Gastrocnemius medialis (tissue), 4 donors: ENCODE data around the gene PRG3.

Experiments
- CTCF ChIP-seq, 5 experiments: fragments of 450-650 bp in 3 of 5; fragments of 200-600 bp in 2 of 5; sonication (generic) in 2 of 5; IDR thresholded peaks in 4 of 5; conservative IDR thresholded peaks in 1 of 5; 1 replicate in 4 of 5; 2 replicates in 1 of 5; pipeline ENCODE4 v1.5.1; 2016 to 2019; ENCODE audit warnings: antibody characterized with exemption in 5 of 5, mild to moderate bottlenecking in 3 of 5, moderate library complexity in 3 of 5
- POLR2A ChIP-seq, 2 donors: fragments of 450-650 bp; IDR thresholded peaks; one replicate each; pipeline ENCODE4 v1.6.1; 2017; ENCODE audit warnings: antibody characterized with exemption in 2 of 2, mild to moderate bottlenecking in 2 of 2, moderate library complexity in 2 of 2

- TF ChIP-seq POLR2A (IDR thresholded peaks at IDR 0.05) = no peak
- TF ChIP-seq CTCF (IDR thresholded peaks at IDR 0.05 in 4 of 5, conservative IDR thresholded peaks at IDR 0.05 in 1 of 5) = no peak
Measured at GRCh38 chr11:57397394-57397990, 16.5 kb upstream of the PRG3 start.
